Stimulated activated CD8-positive, alpha-beta memory T cell treated with anti-CD3 and anti-CD28 coated beads, Interleukin-7, amount 100 ng/mL, for 24 hours (primary cell): Measurements from ENCODE around the gene ITGA11.

ENCODE experiments used
- DNase-seq: peaks from one replicate; pipeline ENCODE4 v3.0.0-alpha.2; 2020; ENCODE audit warnings: low read depth

Gene ITGA11

GRCh38 chr15:68289621-68290352, 142.2 kb downstream of the ITGA11 start:
- no peak for DNase-seq

GRCh38 chr15:68289057-68289456, 142.9 kb downstream of the ITGA11 start:
- DNase-seq, result no peak

- DNase-seq, result no peak
These were observed 145.7 kb downstream of the ITGA11 start for GRCh38 chr15:68286256-68286655.

- no peak for DNase-seq
These were observed 146.5 kb downstream of the ITGA11 start for GRCh38 chr15:68285259-68285980.

GRCh38 chr15:68284616-68285258, 147.2 kb downstream of the ITGA11 start:
- no peak for DNase-seq

- DNase-seq, result no peak
These were observed 148.6 kb downstream of the ITGA11 start for GRCh38 chr15:68283401-68283800.

- DNase-seq, result no peak
These were observed 151.0 kb downstream of the ITGA11 start for GRCh38 chr15:68281008-68281407.

GRCh38 chr15:68279779-68280753, 151.9 kb downstream of the ITGA11 start:
- DNase-seq, result no peak

GRCh38 chr15:68278595-68279405, 153.2 kb downstream of the ITGA11 start:
- DNase-seq, result no peak

GRCh38 chr15:68278345-68278594, 153.7 kb downstream of the ITGA11 start:
- DNase-seq, result no peak

GRCh38 chr15:68277603-68278344, 154.2 kb downstream of the ITGA11 start, which contains the start of gene FEM1B:
FEM1B (plus strand) TSS chr15:68277745; CDS start chr15:68278418, 673 bp downstream.
- peak; percentile 78 for DNase-seq

GRCh38 chr15:68277131-68277602, 154.8 kb downstream of the ITGA11 start:
- no peak for DNase-seq

GRCh38 chr15:68276668-68277067, 155.3 kb downstream of the ITGA11 start:
- DNase-seq, result no peak

- no peak for DNase-seq
These were observed 156.7 kb downstream of the ITGA11 start for GRCh38 chr15:68275165-68275746.

GRCh38 chr15:68274201-68274848, 157.6 kb downstream of the ITGA11 start:
- DNase-seq, result no peak

- DNase-seq, result no peak
These were observed 159.2 kb downstream of the ITGA11 start for GRCh38 chr15:68272721-68273271.

GRCh38 chr15:68271854-68272471, 160.0 kb downstream of the ITGA11 start:
- DNase-seq, result no peak

- no peak for DNase-seq
These were observed 163.6 kb downstream of the ITGA11 start for GRCh38 chr15:68268405-68268804.

- DNase-seq, result no peak
These were observed 166.3 kb downstream of the ITGA11 start for GRCh38 chr15:68265674-68266073.
